Measurements from ENCODE around the gene ARNT2. TPM values are rescaled to one million over a fixed set of nuclear protein-coding genes. Genes with fewer than 3 reads are reported as not detected.

Gene ARNT2
- polyA plus RNA-seq, 1 experiment = 44.6 TPM

DNA sequence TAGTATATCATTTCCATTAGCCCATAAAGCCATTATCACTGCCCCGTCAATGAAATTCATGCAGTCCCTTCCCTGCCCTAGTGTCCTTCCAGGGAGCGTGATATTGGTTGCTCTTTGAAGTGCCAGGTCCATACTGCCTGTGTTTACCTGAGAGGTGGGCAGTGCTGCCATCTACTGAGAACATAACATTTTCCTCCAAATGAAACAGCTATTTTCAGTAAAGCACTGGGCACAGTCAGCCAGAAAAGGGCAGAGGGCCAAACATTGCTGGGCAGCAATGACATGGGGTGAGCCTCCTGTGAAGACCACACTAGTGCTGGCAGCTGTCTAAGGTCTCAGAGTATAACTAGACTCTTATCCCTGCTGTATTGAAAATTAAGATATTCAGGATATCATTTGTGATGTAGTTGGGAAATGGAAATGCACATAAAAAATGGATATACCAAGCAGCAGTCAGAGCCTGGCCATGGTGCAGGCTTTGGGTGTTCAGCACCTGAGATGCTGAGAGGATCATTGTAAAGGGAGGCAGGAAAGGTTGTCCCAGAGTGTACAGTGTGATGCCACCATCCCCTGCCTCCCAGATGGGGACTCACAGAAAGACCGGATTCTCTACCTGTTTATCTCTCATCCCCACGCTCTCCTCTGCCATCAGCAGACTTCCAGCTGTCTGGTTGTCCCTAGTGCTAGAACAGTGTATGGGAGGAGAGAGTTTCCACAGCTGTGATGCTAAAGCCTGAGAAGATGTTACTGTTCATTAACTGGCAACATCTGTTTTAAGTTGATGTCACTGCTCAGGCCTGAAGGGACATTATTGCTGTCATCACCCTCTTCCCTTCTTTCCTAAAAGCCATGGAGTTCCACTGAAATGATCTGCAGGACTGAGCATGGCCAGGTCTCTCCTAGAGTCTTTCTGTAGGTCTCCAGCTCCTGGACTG lies 108.8 kb downstream of the ARNT2 start:
- Histone ChIP-seq H3K4me3 (ENCODE audit: low read depth, low read length) (no peak overlapping the region), H3K36me3 (ENCODE audit: control insufficient read depth, insufficient read depth, low read length) (no peaks in the 10 kb centered on the region), H3K27me3 (ENCODE audit: control insufficient read depth, insufficient read depth, low read length) (no peaks in the 10 kb centered on the region)
- DNase-seq (ENCODE audit: low read depth) = no peak
- CTCF ChIA-PET = interaction anchor here (0.8 to 2.4 kb wide), 12 partner anchors 13 to 266 kb away, joined by 3 to 8 read pairs (median 5); partner anchors contain the start of gene CEMIP
- TF ChIP-seq, protein P1, sequence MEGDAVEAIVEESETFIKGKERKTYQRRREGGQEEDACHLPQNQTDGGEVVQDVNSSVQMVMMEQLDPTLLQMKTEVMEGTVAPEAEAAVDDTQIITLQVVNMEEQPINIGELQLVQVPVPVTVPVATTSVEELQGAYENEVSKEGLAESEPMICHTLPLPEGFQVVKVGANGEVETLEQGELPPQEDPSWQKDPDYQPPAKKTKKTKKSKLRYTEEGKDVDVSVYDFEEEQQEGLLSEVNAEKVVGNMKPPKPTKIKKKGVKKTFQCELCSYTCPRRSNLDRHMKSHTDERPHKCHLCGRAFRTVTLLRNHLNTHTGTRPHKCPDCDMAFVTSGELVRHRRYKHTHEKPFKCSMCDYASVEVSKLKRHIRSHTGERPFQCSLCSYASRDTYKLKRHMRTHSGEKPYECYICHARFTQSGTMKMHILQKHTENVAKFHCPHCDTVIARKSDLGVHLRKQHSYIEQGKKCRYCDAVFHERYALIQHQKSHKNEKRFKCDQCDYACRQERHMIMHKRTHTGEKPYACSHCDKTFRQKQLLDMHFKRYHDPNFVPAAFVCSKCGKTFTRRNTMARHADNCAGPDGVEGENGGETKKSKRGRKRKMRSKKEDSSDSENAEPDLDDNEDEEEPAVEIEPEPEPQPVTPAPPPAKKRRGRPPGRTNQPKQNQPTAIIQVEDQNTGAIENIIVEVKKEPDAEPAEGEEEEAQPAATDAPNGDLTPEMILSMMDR (IDR thresholded peaks at IDR 0.05; ENCODE audit: insufficient read depth, low read depth, low read length) = 0 out of 2 replicates have a peak, but pooled peaks have one; percentile 14
- POLR2A ChIA-PET = interaction anchor here (1.7 kb wide), 1 partner anchor 19 kb away, joined by 10 read pairs; no protein-coding TSS in a partner anchor

DNA sequence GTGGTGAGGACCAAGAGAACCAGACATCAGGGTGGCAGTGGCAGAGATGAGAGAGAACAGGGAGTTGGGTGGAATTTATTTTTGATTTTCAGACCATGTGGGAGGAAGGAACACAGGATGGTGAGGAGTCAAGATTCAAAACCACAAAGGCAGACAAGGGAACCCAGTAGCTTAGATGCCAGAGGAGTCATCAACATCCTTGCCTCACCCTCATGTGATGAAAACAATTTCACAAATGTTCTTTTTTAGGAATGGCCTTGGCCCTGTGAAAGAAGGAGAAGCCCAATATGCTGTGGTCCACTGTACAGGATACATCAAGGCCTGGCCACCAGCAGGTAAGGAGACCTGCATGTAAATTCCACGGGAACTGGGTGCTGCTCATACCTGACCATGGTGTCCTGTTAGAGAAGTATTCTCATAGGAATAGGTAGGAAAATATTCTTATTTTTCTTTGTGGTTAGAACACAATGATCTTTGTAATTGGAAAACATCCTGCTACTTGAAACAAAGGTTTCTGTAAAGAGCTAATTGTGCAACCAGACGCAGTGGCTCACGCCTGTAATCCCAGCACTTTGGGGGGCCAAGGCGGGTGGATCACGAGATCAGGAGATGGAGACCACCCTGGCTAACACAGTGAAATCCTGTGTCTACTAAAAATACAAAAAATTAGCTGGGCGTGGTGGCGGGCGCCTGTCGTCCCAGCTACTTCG lies 110.0 kb downstream of the ARNT2 start:
- ChIA-PET POLR2A (interaction anchor here (0.6 to 1.7 kb wide), 2 partner anchors 17 to 58 kb away, joined by 3 to 10 read pairs; no protein-coding TSS in a partner anchor), CTCF (interaction anchor here (0.9 to 2.4 kb wide), 8 partner anchors 12 to 265 kb away, joined by 3 to 7 read pairs (median 5); partner anchors contain the start of gene CEMIP)

DNA sequence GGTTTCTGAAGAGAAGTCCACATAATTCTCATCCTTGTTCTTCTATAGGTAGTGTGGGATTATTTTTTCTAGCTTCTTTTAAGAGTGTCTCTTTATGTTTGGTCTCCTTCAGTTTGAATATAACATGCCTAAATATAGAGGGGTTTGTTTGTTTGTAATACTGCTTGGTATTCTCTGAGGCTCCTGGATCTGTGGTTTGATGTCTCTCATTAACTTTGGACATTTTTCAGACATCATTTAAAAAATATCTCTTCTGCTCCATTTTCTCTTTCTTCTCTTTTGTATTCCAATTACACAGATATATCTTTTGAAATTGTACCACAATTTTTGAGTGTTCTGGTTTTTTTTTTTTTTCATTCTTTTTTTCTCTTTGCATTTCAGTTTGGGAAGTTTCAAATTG lies 113.1 kb downstream of the ARNT2 start:
- DNase-seq (ENCODE audit: low read depth) = no peak
- TF ChIP-seq, protein P1 (IDR thresholded peaks at IDR 0.05; ENCODE audit: insufficient read depth, low read depth, low read length) = no peak
- Histone ChIP-seq H3K27me3 (ENCODE audit: control insufficient read depth, insufficient read depth, low read length) (no peaks in the 10 kb centered on the region), H3K4me3 (ENCODE audit: low read depth, low read length) (no peak overlapping the region), H3K36me3 (ENCODE audit: control insufficient read depth, insufficient read depth, low read length) (no peaks in the 10 kb centered on the region)
- CTCF ChIA-PET = no interaction called here
- POLR2A ChIA-PET = no interaction called here

More for the DNA sequence above, 110.0 kb downstream of the ARNT2 start:
- no peak overlapping the region for H3K4me3 ChIP-seq (ENCODE audit: low read depth, low read length)
- DNase-seq (ENCODE audit: low read depth) = peak; percentile 51
- no peaks in the 10 kb centered on the region for H3K27me3 ChIP-seq (ENCODE audit: control insufficient read depth, insufficient read depth, low read length)
- TF ChIP-seq, protein P1 (IDR thresholded peaks at IDR 0.05; ENCODE audit: insufficient read depth, low read depth, low read length) = no peak
- no peaks in the 10 kb centered on the region for H3K36me3 ChIP-seq (ENCODE audit: control insufficient read depth, insufficient read depth, low read length)

DNA sequence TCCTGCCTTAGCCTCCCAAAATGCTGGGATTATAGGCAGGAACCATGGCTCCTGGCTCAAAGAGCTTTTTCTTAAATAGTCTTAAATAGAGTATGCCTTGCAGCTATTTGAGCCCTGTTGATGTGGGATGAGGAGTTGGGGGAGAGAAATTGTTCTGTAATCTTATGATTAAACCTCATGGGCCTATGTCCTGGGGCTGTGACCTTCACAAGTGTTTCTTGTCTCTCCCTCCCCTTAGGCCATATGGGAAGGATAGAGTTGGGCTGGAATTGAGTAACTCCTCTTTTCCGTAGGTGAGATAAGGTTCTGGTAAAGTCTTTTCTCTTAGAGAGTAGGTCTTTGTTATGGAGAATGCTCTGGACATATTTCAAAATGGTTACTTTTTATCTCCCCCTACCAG lies 114.3 kb downstream of the ARNT2 start:
- POLR2A ChIA-PET = no interaction called here
- no peaks in the 10 kb centered on the region for H3K36me3 ChIP-seq (ENCODE audit: control insufficient read depth, insufficient read depth, low read length)
- no peaks in the 10 kb centered on the region for H3K27me3 ChIP-seq (ENCODE audit: control insufficient read depth, insufficient read depth, low read length)
- DNase-seq (ENCODE audit: low read depth) = no peak
- TF ChIP-seq, protein P1 (IDR thresholded peaks at IDR 0.05; ENCODE audit: insufficient read depth, low read depth, low read length) = no peak
- CTCF ChIA-PET = interaction anchor here (0.8 kb wide), 1 partner anchor 261 kb away, joined by 3 read pairs; the partner anchor contains the start of gene CEMIP
- no peak overlapping the region for H3K4me3 ChIP-seq (ENCODE audit: low read depth, low read length)

DNA sequence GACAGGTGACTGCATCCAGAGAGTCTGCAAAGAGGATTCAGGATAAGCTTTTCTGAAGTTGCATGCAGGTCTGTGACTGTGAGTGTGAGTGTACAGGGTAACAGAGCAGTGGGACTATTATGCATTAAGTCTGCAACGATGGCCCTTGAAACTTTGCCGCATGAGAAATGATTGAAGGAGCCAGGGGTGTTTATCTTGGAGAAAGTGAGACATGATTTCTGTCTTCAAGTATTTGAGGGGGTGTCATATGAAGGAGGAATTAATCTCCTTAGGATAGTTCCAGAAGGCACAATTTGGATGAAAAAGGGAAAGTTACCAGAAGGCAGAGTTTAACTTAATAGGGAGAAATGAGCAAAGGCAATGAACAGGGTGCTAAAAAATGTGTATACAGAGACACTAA lies 119.6 kb downstream of the ARNT2 start:
- ChIA-PET POLR2A (no interaction called here), CTCF (no interaction called here)
- no peak overlapping the region for H3K4me3 ChIP-seq (ENCODE audit: low read depth, low read length)
- TF ChIP-seq, protein P1 (IDR thresholded peaks at IDR 0.05; ENCODE audit: insufficient read depth, low read depth, low read length) = no peak
- H3K36me3 ChIP-seq (ENCODE audit: control insufficient read depth, insufficient read depth, low read length) = no peaks in the 10 kb centered on the region; the same call in 1 of the 2 replicates
- H3K27me3 ChIP-seq (ENCODE audit: control insufficient read depth, insufficient read depth, low read length) = no peaks in the 10 kb centered on the region
- no peak for DNase-seq (ENCODE audit: low read depth)

Measured in BJ (cell line).